CD14-positive monocyte (primary cell): ENCODE measurements around the gene SLC51A. TPM values are rescaled to one million over a fixed set of nuclear protein-coding genes. Genes with fewer than 3 reads are reported as not detected.

Experiments
- DNase-seq, 3 donors: peaks; one replicate each; pipeline ENCODE4 v3.0.0-alpha.2; 2011 to 2022
- H2AFZ ChIP-seq: 2 replicates; pipeline ENCODE4 v1.6.0; 2012; ENCODE audit warnings: mild to moderate bottlenecking, low read depth, low read length, inconsistent platforms; ENCODE audit not compliant: insufficient read depth, poor library complexity, severe bottlenecking
- H3K27ac ChIP-seq, 2 donors: 1 replicate in 1 of 2; 2 replicates in 1 of 2; pipeline ENCODE4 v1.5.1; 2012 to 2013; ENCODE audit warnings: low read length in 2 of 2, control low read depth in 1 of 2, inconsistent platforms in 1 of 2, low read depth in 1 of 2, mild to moderate bottlenecking in 1 of 2
- H3K27me3 ChIP-seq, 2 donors: one replicate each; pipeline versions ENCODE4 v1.6.0 to v1.6.1; 2011 to 2013; ENCODE audit warnings: low read length in 2 of 2; ENCODE audit not compliant: control insufficient read depth in 2 of 2, insufficient read depth in 2 of 2
- H3K36me3 ChIP-seq, 2 donors: replicated peaks in 1 of 2; 1 replicate in 1 of 2; 2 replicates in 1 of 2; pipeline versions ENCODE4 v1.5.1 to v1.6.1; 2012 to 2013; ENCODE audit warnings: low read length in 2 of 2, control low read depth in 1 of 2, inconsistent platforms in 1 of 2, mild to moderate bottlenecking in 1 of 2; ENCODE audit not compliant: insufficient read depth in 2 of 2, control insufficient read depth in 1 of 2
- H3K4me1 ChIP-seq, 2 donors: 1 replicate in 1 of 2; 2 replicates in 1 of 2; pipeline versions ENCODE4 v1.5.1 to v1.6.1; 2012 to 2013; ENCODE audit warnings: low read length in 2 of 2, control low read depth in 1 of 2, inconsistent platforms in 1 of 2, mild to moderate bottlenecking in 1 of 2, moderate library complexity in 1 of 2; ENCODE audit not compliant: insufficient read depth in 2 of 2, control insufficient read depth in 1 of 2
- H3K4me2 ChIP-seq: replicated peaks from 2 replicates; pipeline ENCODE3; 2012; ENCODE audit warnings: low read length, moderate library complexity, mild to moderate bottlenecking; ENCODE audit not compliant: poor library complexity, severe bottlenecking; ENCODE audit errors: extremely low read depth
- H3K4me3 ChIP-seq, 3 experiments: fragments of 200-600 bp in 1 of 3; sonication (generic) in 1 of 3; replicated peaks in 1 of 3; 1 replicate in 2 of 3; 2 replicates in 1 of 3; pipeline ENCODE4 v1.5.1; 2011 to 2013; ENCODE audit warnings: low read length in 3 of 3, mild to moderate bottlenecking in 3 of 3, control low read depth in 2 of 3, low read depth in 2 of 3, inconsistent platforms in 1 of 3, moderate library complexity in 1 of 3
- H3K79me2 ChIP-seq: 2 replicates; pipeline ENCODE4 v1.6.0; 2012; ENCODE audit warnings: mild to moderate bottlenecking, control low read depth, inconsistent platforms, low read length, moderate library complexity; ENCODE audit not compliant: insufficient read depth
- H3K9ac ChIP-seq: 2 replicates; pipeline ENCODE4 v1.6.0; 2017; ENCODE audit warnings: low read length, mild to moderate bottlenecking; ENCODE audit not compliant: insufficient read depth, poor library complexity, severe bottlenecking
- H3K9me3 ChIP-seq, 2 donors: replicated peaks in 1 of 2; 1 replicate in 1 of 2; 2 replicates in 1 of 2; pipeline versions ENCODE4 v1.5.1 to v1.6.1; 2012 to 2013; ENCODE audit warnings: low read length in 2 of 2, control low read depth in 1 of 2; ENCODE audit not compliant: control insufficient read depth in 1 of 2, insufficient read depth in 1 of 2
- H4K20me1 ChIP-seq: 2 replicates; pipeline ENCODE4 v1.6.0; 2012; ENCODE audit warnings: mild to moderate bottlenecking, low read length, control low read depth, moderate library complexity; ENCODE audit not compliant: insufficient read depth
- H3K27ac Mint-ChIP-seq, 7 donors: one replicate each; pipeline ENCODE4 v1.8.0; 2020; ENCODE audit warnings: mild to moderate bottlenecking in 7 of 7, mixed read lengths in 7 of 7, moderate library complexity in 6 of 7, inconsistent platforms in 2 of 7
- H3K27me3 Mint-ChIP-seq, 3 donors: one replicate each; pipeline ENCODE4 v1.8.0; 2021 to 2022; ENCODE audit warnings: low read depth in 3 of 3, mild to moderate bottlenecking in 3 of 3, mixed read lengths in 3 of 3, moderate library complexity in 3 of 3, inconsistent platforms in 1 of 3
- H3K36me3 Mint-ChIP-seq, 2 donors: one replicate each; pipeline ENCODE4 v1.8.0; 2020; ENCODE audit warnings: mixed read lengths in 2 of 2, inconsistent platforms in 1 of 2, mild to moderate bottlenecking in 1 of 2
- H3K4me1 Mint-ChIP-seq: one replicate; pipeline ENCODE4 v1.8.0; 2020; ENCODE audit warnings: mild to moderate bottlenecking, mixed read lengths
- H3K4me3 Mint-ChIP-seq, 2 donors: one replicate each; pipeline ENCODE4 v1.8.0; 2020; ENCODE audit warnings: mild to moderate bottlenecking in 2 of 2, mixed read lengths in 2 of 2, moderate library complexity in 1 of 2
- H3K9me3 Mint-ChIP-seq, 7 donors: one replicate each; pipeline ENCODE4 v1.8.0; 2020 to 2022; ENCODE audit warnings: mixed read lengths in 7 of 7, mild to moderate bottlenecking in 6 of 7, moderate library complexity in 6 of 7, inconsistent platforms in 2 of 7
- CTCF ChIP-seq: fragments of 200-600 bp; IDR thresholded peaks from one replicate; pipeline ENCODE4 v1.8.0; 2022; ENCODE audit warnings: antibody characterized with exemption, mild to moderate bottlenecking
- WGBS: methylation state at CpG from one replicate; pipeline ENCODE4 v1.1.5; 2013; ENCODE audit warnings: missing lambda C conversion rate; ENCODE audit not compliant: insufficient coverage; 5-methylcytosine and 5-hydroxymethylcytosine counted together
- intact Hi-C, 2 donors: fragments of 100-400 bp; cut with micrococcal nuclease; formaldehyde crosslinking; loops; one replicate each; pipeline versions ENCODE4 v1.15.0 to v1.15.1; 2023
- polyA plus RNA-seq, 3 donors: library from polyadenylated mRNA; depleted of rRNA in 1 of 3; unstranded in 2 of 3; stranded (reverse) in 1 of 3; fragments of 300-500 nt in 2 of 3; fragments of >200 nt in 1 of 3; fragmentation: Illumina TruSeq in 2 of 3; gene quantifications; 1 replicate in 2 of 3; 2 replicates in 1 of 3; pipeline ENCODE4 v1.2.3, GENCODE V29; 2012 to 2021

SLC51A gene
- polyA plus RNA-seq, 3 donors = 0.27 to 1.1 (median 0.37) TPM

DNA sequence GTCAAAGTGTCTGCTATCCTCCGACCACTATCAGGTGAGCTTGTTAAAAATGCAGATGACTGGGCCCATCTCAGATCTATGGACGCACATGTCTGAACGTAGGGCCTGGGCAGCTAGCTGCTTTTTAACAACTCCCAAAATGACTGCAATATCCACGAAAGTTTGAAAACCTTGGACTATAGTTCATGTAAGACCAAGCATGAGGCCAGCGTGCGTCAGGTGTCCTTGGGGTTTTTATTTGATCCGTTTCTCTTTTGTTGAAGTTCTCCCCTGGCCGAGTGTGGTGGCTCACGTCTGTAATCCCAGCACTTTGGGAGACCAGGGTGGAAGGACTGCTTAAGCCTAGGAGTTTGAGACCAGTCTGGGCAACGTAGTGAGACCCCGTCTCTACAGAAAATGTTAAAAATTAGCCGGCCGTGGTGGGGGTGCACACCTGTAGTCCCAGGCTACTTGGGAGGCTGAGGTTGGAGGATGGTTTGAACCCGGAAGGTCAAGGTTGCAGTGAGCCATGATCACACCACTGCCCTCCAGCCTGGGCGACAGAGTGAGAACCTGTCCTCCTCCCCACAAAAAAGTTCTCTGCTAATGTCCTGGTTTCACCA is 9.5 kb downstream of the SLC51A start:
- Histone ChIP-seq H3K27ac (no peak overlapping the region), H3K36me3 (no peaks in the 10 kb centered on the region), H3K4me3 (no peak overlapping the region), H3K79me2 (no peaks in the 10 kb centered on the region), H3K4me2 (no peak overlapping the region), H3K9me3 (no peaks in the 10 kb centered on the region), H3K9ac (no peak overlapping the region), H2AFZ (no peak overlapping the region), H3K4me1 (peaks cover 7 to 8% of the 10 kb centered on the region in 2 donors), H3K27me3 (no peaks in the 10 kb centered on the region), H4K20me1 (no peaks in the 10 kb centered on the region)
- intact Hi-C loops = no loop called here
- Mint-ChIP-seq H3K36me3 (no peaks in the 10 kb centered on the region), H3K27me3 (peaks cover 0 to 4% (median 1%) of the 10 kb centered on the region in 3 donors), H3K9me3 (no peaks in the 10 kb centered on the region), H3K4me1 (peaks cover 14% of the 10 kb centered on the region), H3K27ac (no peak overlapping the region), H3K4me3 (no peak overlapping the region)
- DNase-seq = no peak
- no peak for TF ChIP-seq CTCF
- WGBS = 93% methylated on average over 5 of the region's 15 CpGs

- Histone ChIP-seq H3K27me3 (no peaks in the 10 kb centered on the region), H3K4me1 (peaks cover 1 to 2% of the 10 kb centered on the region in 2 donors), H3K4me2 (no peak overlapping the region), H3K9ac (no peak overlapping the region), H4K20me1 (no peaks in the 10 kb centered on the region), H3K36me3 (no peaks in the 10 kb centered on the region), H3K79me2 (no peaks in the 10 kb centered on the region), H3K4me3 (no peak overlapping the region), H2AFZ (no peak overlapping the region), H3K27ac (no peak overlapping the region), H3K9me3 (no peaks in the 10 kb centered on the region)
- H3K9me3 Mint-ChIP-seq = no peaks in the 10 kb centered on the region
- peaks cover 10% of the 10 kb centered on the region for H3K4me1 Mint-ChIP-seq
- WGBS = 93% methylated on average over 9 of the region's 14 CpGs
- no peak overlapping the region for H3K4me3 Mint-ChIP-seq
- DNase-seq = no peak
- intact Hi-C loops = no loop called here
- peak overlapping the region in 1 of 7 donors; percentile 28 for H3K27ac Mint-ChIP-seq
- no peak for TF ChIP-seq CTCF
- H3K36me3 Mint-ChIP-seq = no peaks in the 10 kb centered on the region
- H3K27me3 Mint-ChIP-seq = peaks cover 0 to 4% (median 1%) of the 10 kb centered on the region in 3 donors
These were observed 10.8 kb downstream of the SLC51A start for GRCh38 chr3:196227121-196227561.
